ENCODE results near the gene CUX1. TPM values are rescaled to one million over a fixed set of nuclear protein-coding genes. Genes with fewer than 3 reads are reported as not detected.

The CUX1 gene
- total RNA-seq, 1 donor from 2014 or later, result 66.4 TPM

DNA sequence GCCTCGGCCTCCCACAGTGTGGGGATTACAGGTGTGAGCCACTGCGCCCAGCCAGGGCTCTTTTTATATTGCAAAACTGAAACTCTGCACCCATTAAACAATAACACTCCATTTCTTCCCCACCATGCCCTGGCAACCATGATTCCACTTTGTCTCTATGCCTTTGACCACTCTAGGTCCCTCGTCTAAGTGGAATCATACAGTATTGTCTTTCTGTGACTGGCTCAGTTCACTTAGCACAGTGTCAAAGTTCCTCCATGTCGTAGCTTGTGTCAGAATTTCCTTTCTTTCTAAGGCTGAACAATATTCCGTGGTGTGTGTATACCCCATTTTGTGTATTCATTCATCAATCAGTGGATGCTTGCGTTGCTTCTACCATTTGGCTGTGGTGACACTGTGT is 46.2 kb downstream of the CUX1 start:
- Histone ChIP-seq H3K4me1 (peaks cover 23% of the 10 kb centered on the region), H2AFZ (replicated peaks) (no peak overlapping the region), H3K79me2 (ENCODE audit: low read depth) (peaks cover 100% of the 10 kb centered on the region), H3K27me3 (no peaks in the 10 kb centered on the region), H3K27ac (no peak overlapping the region), H3K9ac (no peak overlapping the region), H3K4me3 (no peak overlapping the region), H3F3A (ENCODE audit: low read depth) (no peaks in the 10 kb centered on the region), H3K9me3 (ENCODE audit: low read depth) (no peaks in the 10 kb centered on the region), H3K4me2 (no peak overlapping the region), H4K20me1 (ENCODE audit: low read depth) (peaks cover 98% of the 10 kb centered on the region), H3K36me3 (peaks cover 4% of the 10 kb centered on the region)
- Mint-ChIP-seq H3K9me3 (no peaks in the 10 kb centered on the region), H3K27ac (no peak overlapping the region), H3K4me1 (peaks cover 52% of the 10 kb centered on the region), H3K36me3 (peaks cover 8% of the 10 kb centered on the region), H3K27me3 (ENCODE audit: insufficient read depth, low read depth) (no peaks in the 10 kb centered on the region), H3K4me3 (no peak overlapping the region)
- TF ChIP-seq EZH2 (IDR thresholded peaks at IDR 0.05) (no peak), EZH2phosphoT487 (IDR thresholded peaks at IDR 0.05) (no peak), CTCF (IDR thresholded peaks at IDR 0.05) (no peak)
- DNase-seq (ENCODE audit: low spot score), result no peak

DNA sequence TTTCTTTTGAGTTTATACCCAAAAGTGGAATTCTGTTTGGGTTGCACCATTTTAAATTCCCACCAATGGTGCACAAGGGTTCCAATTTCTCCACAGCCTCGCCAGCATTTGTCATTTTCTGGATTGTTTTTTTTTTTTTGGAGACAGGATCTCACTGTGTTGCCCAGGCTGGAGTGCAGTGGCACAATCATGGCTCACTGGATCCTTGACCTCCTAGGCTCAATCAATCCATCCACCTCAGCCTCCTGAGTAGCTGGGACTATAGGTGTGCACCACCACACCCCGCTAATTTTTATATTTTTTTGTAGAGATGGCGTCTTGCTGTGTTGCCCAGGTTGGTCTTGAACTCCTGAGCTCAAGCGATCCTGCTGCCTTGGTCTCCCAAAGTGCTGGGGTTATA is 46.6 kb downstream of the CUX1 start:
- no peak overlapping the region for H2AFZ ChIP-seq (replicated peaks)
- no peak overlapping the region for H3K4me2 ChIP-seq
- Mint-ChIP-seq H3K9me3 (no peaks in the 10 kb centered on the region), H3K4me3 (no peak overlapping the region), H3K4me1 (peaks cover 52% of the 10 kb centered on the region), H3K27ac (no peak overlapping the region), H3K36me3 (peaks cover 8% of the 10 kb centered on the region), H3K27me3 (ENCODE audit: insufficient read depth, low read depth) (no peaks in the 10 kb centered on the region)
- no peak for TF ChIP-seq EZH2phosphoT487 (IDR thresholded peaks at IDR 0.05)
- no peak overlapping the region for H3K9ac ChIP-seq
- no peaks in the 10 kb centered on the region for H3K27me3 ChIP-seq
- H3K4me1 ChIP-seq, result peaks cover 19% of the 10 kb centered on the region
- no peak for DNase-seq (ENCODE audit: low spot score)
- H3K36me3 ChIP-seq, result peaks cover 4% of the 10 kb centered on the region
- H3K4me3 ChIP-seq, result no peak overlapping the region
- peaks cover 100% of the 10 kb centered on the region for H3K79me2 ChIP-seq (ENCODE audit: low read depth)
- H3F3A ChIP-seq (ENCODE audit: low read depth), result no peaks in the 10 kb centered on the region
- no peaks in the 10 kb centered on the region for H3K9me3 ChIP-seq (ENCODE audit: low read depth)
- peaks cover 98% of the 10 kb centered on the region for H4K20me1 ChIP-seq (ENCODE audit: low read depth)
- H3K27ac ChIP-seq, result no peak overlapping the region

DNA sequence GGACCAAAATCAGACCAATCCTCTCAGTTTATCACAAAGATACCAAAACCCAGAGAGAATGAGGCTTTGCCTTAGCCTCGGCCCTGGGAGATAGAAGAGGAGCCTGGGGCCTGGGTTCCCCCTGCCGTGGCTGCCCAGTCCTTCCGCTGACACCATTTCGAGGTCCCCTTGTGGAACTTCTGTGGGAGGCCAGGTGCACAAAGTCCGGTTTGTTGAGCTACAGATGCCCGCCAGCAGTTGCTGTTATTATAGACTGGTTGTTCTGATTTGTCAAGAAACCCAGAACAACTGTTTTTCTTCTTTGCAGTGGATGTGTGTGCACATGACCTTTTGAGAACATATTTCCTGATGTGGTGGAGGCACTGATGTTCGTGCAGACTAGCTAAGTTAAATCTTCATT is 47.6 kb downstream of the CUX1 start:
- Mint-ChIP-seq H3K27me3 (ENCODE audit: insufficient read depth, low read depth) (no peaks in the 10 kb centered on the region), H3K36me3 (peaks cover 8% of the 10 kb centered on the region), H3K4me3 (no peak overlapping the region), H3K27ac (no peak overlapping the region), H3K4me1 (peaks cover 53% of the 10 kb centered on the region), H3K9me3 (no peaks in the 10 kb centered on the region)
- H3F3A ChIP-seq (ENCODE audit: low read depth), result peaks cover 10% of the 10 kb centered on the region
- H4K20me1 ChIP-seq (ENCODE audit: low read depth), result peaks cover 98% of the 10 kb centered on the region
- H3K9me3 ChIP-seq (ENCODE audit: low read depth), result no peaks in the 10 kb centered on the region
- H3K4me3 ChIP-seq, result no peak overlapping the region
- H3K79me2 ChIP-seq (ENCODE audit: low read depth), result peaks cover 100% of the 10 kb centered on the region
- no peak overlapping the region for H2AFZ ChIP-seq (replicated peaks)
- TF ChIP-seq EZH2phosphoT487 (IDR thresholded peaks at IDR 0.05) (no peak), CTCF (IDR thresholded peaks at IDR 0.05) (no peak), EZH2 (IDR thresholded peaks at IDR 0.05) (no peak)
- H3K36me3 ChIP-seq, result peaks cover 4% of the 10 kb centered on the region
- peaks cover 23% of the 10 kb centered on the region for H3K4me1 ChIP-seq
- no peak for DNase-seq (ENCODE audit: low spot score)
- no peak overlapping the region for H3K27ac ChIP-seq
- no peak overlapping the region for H3K9ac ChIP-seq
- no peaks in the 10 kb centered on the region for H3K27me3 ChIP-seq
- no peak overlapping the region for H3K4me2 ChIP-seq

- H3K4me3 ChIP-seq, result no peak overlapping the region
- Mint-ChIP-seq H3K4me3 (no peak overlapping the region), H3K4me1 (peaks cover 53% of the 10 kb centered on the region), H3K9me3 (no peaks in the 10 kb centered on the region), H3K36me3 (peaks cover 8% of the 10 kb centered on the region), H3K27ac (no peak overlapping the region), H3K27me3 (ENCODE audit: insufficient read depth, low read depth) (no peaks in the 10 kb centered on the region)
- peaks cover 26% of the 10 kb centered on the region for H3K4me1 ChIP-seq
- peaks cover 14% of the 10 kb centered on the region for H3F3A ChIP-seq (ENCODE audit: low read depth)
- H2AFZ ChIP-seq (replicated peaks), result no peak overlapping the region
- no peaks in the 10 kb centered on the region for H3K27me3 ChIP-seq
- H3K4me2 ChIP-seq, result no peak overlapping the region
- H4K20me1 ChIP-seq (ENCODE audit: low read depth), result peaks cover 98% of the 10 kb centered on the region
- no peak overlapping the region for H3K27ac ChIP-seq
- no peak for DNase-seq (ENCODE audit: low spot score)
- peaks cover 100% of the 10 kb centered on the region for H3K79me2 ChIP-seq (ENCODE audit: low read depth)
- no peak overlapping the region for H3K9ac ChIP-seq
- peaks cover 4% of the 10 kb centered on the region for H3K36me3 ChIP-seq
- no peak for TF ChIP-seq EZH2 (IDR thresholded peaks at IDR 0.05)
- TF ChIP-seq EZH2phosphoT487 (IDR thresholded peaks at IDR 0.05), result no peak
- TF ChIP-seq CTCF (IDR thresholded peaks at IDR 0.05), result no peak
- H3K9me3 ChIP-seq (ENCODE audit: low read depth), result no peaks in the 10 kb centered on the region
These were observed 48.0 kb downstream of the CUX1 start for GRCh38 chr7:101865455-101865854.

Measured in neural progenitor cell (in vitro differentiated cells).